Esophagus squamous epithelium (tissue), 5 donors: ENCODE results near the gene HS2ST1. TPM values are rescaled to one million over a fixed set of nuclear protein-coding genes. Genes with fewer than 3 reads are reported as not detected.

ENCODE experiments used
- DNase-seq: peaks from one replicate; lab custom pipeline; 2025; lab: John Stamatoyannopoulos, UW
- H3K27ac ChIP-seq, 4 donors: fragments of 200-600 bp; sonication (generic); one replicate each; pipeline ENCODE4 v1.5.1; 2016 to 2019; ENCODE audit warnings: mild to moderate bottlenecking in 1 of 4
- H3K27me3 ChIP-seq, 4 donors: fragments of 200-600 bp; sonication (generic); 1 replicate in 3 of 4; 2 replicates in 1 of 4; pipeline versions ENCODE4 v1.5.1 to v1.6.0; 2017 to 2021; ENCODE audit warnings: antibody characterized with exemption in 1 of 4
- H3K36me3 ChIP-seq, 3 donors: fragments of 200-600 bp; sonication (generic); one replicate each; pipeline ENCODE4 v1.5.1; 2016 to 2019
- H3K4me1 ChIP-seq, 3 donors: fragments of 200-600 bp; sonication (generic); one replicate each; pipeline ENCODE4 v1.5.1; 2017 to 2019
- H3K4me3 ChIP-seq, 4 donors: fragments of 200-600 bp; sonication (generic); 1 replicate in 3 of 4; 2 replicates in 1 of 4; pipeline ENCODE4 v1.5.1; 2016 to 2019; ENCODE audit warnings: mild to moderate bottlenecking in 2 of 4, moderate library complexity in 1 of 4
- H3K9me3 ChIP-seq, 3 donors: fragments of 200-600 bp; sonication (generic); one replicate each; pipeline ENCODE4 v1.5.1; 2016 to 2019
- POLR2A ChIP-seq, 4 donors: fragments of 450-650 bp; IDR thresholded peaks; one replicate each; pipeline ENCODE4 v1.6.1; 2017; ENCODE audit warnings: antibody characterized with exemption in 4 of 4, mild to moderate bottlenecking in 4 of 4, moderate library complexity in 3 of 4
- WGBS, 2 donors: methylation state at CpG; one replicate each; pipeline ENCODE4 v1.1.5; 2018; 5-methylcytosine and 5-hydroxymethylcytosine counted together
- intact Hi-C: fragments of 100-400 bp; cut with DNase I; formaldehyde crosslinking; loops from one replicate; pipeline ENCODE4 v1.15.0; 2022
- total RNA-seq, 4 donors: library from RNA; depleted of rRNA; stranded (reverse); fragments of >200 nt; gene quantifications; one replicate each; pipeline ENCODE4 v1.1.0, GENCODE V29; 2016
- TF ChIP-seq, protein P1 (sequence below), 6 experiments: fragments of 450-650 bp in 4 of 6; fragments of 200-600 bp in 2 of 6; sonication (generic) in 2 of 6; IDR thresholded peaks; one replicate each; pipeline ENCODE4 v1.5.1; 2016 to 2019; ENCODE audit warnings: antibody characterized with exemption in 6 of 6, mild to moderate bottlenecking in 4 of 6, moderate library complexity in 4 of 6
- donor health status: DM: yes; HTN: yes; CAD: no.

HS2ST1 gene
- total RNA-seq, 4 donors from 2014 or later, result 5.3 to 10.5 (median 9.1) TPM

DNA sequence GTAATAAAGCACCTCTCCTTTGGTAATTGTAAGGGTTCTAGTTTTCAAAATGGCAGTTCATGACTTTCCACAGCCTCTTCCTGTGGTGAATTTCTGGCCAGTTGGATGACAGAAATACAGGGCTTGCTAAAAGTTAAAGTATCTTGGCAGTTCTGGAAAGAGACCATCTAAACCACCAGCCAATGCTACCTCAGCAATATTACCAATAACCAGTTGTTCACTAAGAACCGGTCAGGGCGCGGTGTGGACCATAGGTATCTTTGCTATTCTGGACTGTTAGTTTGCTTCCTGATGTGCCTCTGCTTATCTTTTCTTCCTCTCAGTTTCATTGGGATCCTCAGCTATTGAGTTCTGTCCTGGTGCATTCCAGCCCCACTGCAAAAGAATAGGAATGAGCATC lies 124.7 kb downstream of the HS2ST1 start:
- WGBS, 2 donors, result 90 to 94% methylated on average over 3 of the region's 3 CpGs
- H3K9me3 ChIP-seq, result no peaks in the 10 kb centered on the region
- H3K27ac ChIP-seq, result no peak overlapping the region
- H3K4me3 ChIP-seq, result no peak overlapping the region
- H3K36me3 ChIP-seq, result no peaks in the 10 kb centered on the region
- intact Hi-C loops, result no loop called here
- TF ChIP-seq, protein P1, sequence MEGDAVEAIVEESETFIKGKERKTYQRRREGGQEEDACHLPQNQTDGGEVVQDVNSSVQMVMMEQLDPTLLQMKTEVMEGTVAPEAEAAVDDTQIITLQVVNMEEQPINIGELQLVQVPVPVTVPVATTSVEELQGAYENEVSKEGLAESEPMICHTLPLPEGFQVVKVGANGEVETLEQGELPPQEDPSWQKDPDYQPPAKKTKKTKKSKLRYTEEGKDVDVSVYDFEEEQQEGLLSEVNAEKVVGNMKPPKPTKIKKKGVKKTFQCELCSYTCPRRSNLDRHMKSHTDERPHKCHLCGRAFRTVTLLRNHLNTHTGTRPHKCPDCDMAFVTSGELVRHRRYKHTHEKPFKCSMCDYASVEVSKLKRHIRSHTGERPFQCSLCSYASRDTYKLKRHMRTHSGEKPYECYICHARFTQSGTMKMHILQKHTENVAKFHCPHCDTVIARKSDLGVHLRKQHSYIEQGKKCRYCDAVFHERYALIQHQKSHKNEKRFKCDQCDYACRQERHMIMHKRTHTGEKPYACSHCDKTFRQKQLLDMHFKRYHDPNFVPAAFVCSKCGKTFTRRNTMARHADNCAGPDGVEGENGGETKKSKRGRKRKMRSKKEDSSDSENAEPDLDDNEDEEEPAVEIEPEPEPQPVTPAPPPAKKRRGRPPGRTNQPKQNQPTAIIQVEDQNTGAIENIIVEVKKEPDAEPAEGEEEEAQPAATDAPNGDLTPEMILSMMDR (IDR thresholded peaks at IDR 0.05), result no peak
- no peak for TF ChIP-seq POLR2A (IDR thresholded peaks at IDR 0.05)
- no peaks in the 10 kb centered on the region for H3K27me3 ChIP-seq
- no peaks in the 10 kb centered on the region for H3K4me1 ChIP-seq
- DNase-seq, result no peak

GRCh38 chr1:87042111-87042811 lies 127.8 kb downstream of the HS2ST1 start:
- TF ChIP-seq, protein P1 (IDR thresholded peaks at IDR 0.05), result no peak
- no peak for TF ChIP-seq POLR2A (IDR thresholded peaks at IDR 0.05)
- Histone ChIP-seq H3K27ac (no peak overlapping the region), H3K27me3 (no peaks in the 10 kb centered on the region), H3K4me1 (no peaks in the 10 kb centered on the region), H3K4me3 (no peak overlapping the region), H3K36me3 (no peaks in the 10 kb centered on the region), H3K9me3 (no peaks in the 10 kb centered on the region)
- WGBS, 2 donors, result 36 to 46% methylated on average over 4 of the region's 4 CpGs
- intact Hi-C loops, result no loop called here
- DNase-seq, result no peak

- H3K36me3 ChIP-seq, result no peaks in the 10 kb centered on the region
- DNase-seq, result no peak
- H3K4me1 ChIP-seq, result no peaks in the 10 kb centered on the region
- no peak overlapping the region for H3K4me3 ChIP-seq
- intact Hi-C loops, result no loop called here
- H3K9me3 ChIP-seq, result no peaks in the 10 kb centered on the region
- no peak for TF ChIP-seq POLR2A (IDR thresholded peaks at IDR 0.05)
- TF ChIP-seq, protein P1 (IDR thresholded peaks at IDR 0.05), result no peak
- H3K27me3 ChIP-seq, result no peaks in the 10 kb centered on the region
- no peak overlapping the region for H3K27ac ChIP-seq
These were observed 130.0 kb downstream of the HS2ST1 start for GRCh38 chr1:87044424-87044823.

DNA sequence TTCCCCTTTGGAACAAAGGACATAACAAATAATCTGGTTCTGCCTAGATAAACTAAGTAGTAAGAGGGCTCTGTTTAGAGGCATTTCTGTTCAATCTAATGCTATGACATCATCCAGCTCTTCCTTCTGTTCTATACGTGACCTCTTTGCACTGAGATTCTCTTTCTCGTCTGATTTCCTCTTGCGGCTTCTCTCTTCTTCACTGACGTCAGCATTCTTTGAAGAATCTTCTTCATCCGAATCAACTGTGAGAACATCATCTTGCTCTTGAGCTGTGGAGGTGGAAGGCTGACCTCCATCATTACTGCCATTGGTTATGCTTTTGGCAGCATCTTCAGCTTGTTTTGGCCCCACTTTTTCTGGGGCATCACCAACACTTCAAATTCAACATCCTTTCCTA lies 130.4 kb downstream of the HS2ST1 start:
- TF ChIP-seq, protein P1 (IDR thresholded peaks at IDR 0.05), result no peak
- no peak for TF ChIP-seq POLR2A (IDR thresholded peaks at IDR 0.05)
- no peak overlapping the region for H3K27ac ChIP-seq
- no peaks in the 10 kb centered on the region for H3K27me3 ChIP-seq
- 80 to 83% methylated on average over 5 of the region's 5 CpGs for WGBS, 2 donors
- DNase-seq, result no peak
- no peaks in the 10 kb centered on the region for H3K36me3 ChIP-seq
- H3K4me1 ChIP-seq, result no peaks in the 10 kb centered on the region
- H3K9me3 ChIP-seq, result no peaks in the 10 kb centered on the region
- intact Hi-C loops, result no loop called here
- H3K4me3 ChIP-seq, result no peak overlapping the region

- Histone ChIP-seq H3K4me1 (no peaks in the 10 kb centered on the region), H3K36me3 (no peaks in the 10 kb centered on the region), H3K4me3 (no peak overlapping the region), H3K27ac (no peak overlapping the region), H3K9me3 (no peaks in the 10 kb centered on the region), H3K27me3 (no peaks in the 10 kb centered on the region)
- TF ChIP-seq, protein P1 (IDR thresholded peaks at IDR 0.05), result no peak
- no peak for TF ChIP-seq POLR2A (IDR thresholded peaks at IDR 0.05)
- intact Hi-C loops, result no loop called here
- WGBS, 2 donors, result 56 to 66% methylated on average over 5 of the region's 5 CpGs
- no peak for DNase-seq
These were observed 131.4 kb downstream of the HS2ST1 start for GRCh38 chr1:87045761-87046304.
